Stimulated activated CD4-positive, alpha-beta T cell treated with anti-CD3 and anti-CD28 coated beads, Interleukin-12 subunit alpha, Interleukin-12 subunit beta, amount 100 ng/mL, for 4 hours (primary cell): ENCODE measurements around the gene ALX4.

ENCODE experiments used
- DNase-seq: peaks from one replicate; pipeline ENCODE4 v3.0.0-alpha.2; 2020

Gene ALX4

GRCh38 chr11:44309478-44310205, at the start of gene ALX4:
TSS of gene ALX4 (minus strand) at chr11:44310139. CDS start at chr11:44310062, 77 bp downstream.
- DNase-seq = peak; percentile 16

- DNase-seq = no peak
Observed at GRCh38 chr11:44359162-44359561, 49.2 kb upstream of the ALX4 start.

GRCh38 chr11:44358713-44359112, 48.8 kb upstream of the ALX4 start:
- DNase-seq = no peak

GRCh38 chr11:44357711-44358110, 47.8 kb upstream of the ALX4 start:
- DNase-seq = no peak

- DNase-seq = no peak
Observed at GRCh38 chr11:44356351-44356750, 46.4 kb upstream of the ALX4 start.

- DNase-seq = no peak
Observed at GRCh38 chr11:44351898-44352498, 42.1 kb upstream of the ALX4 start.

GRCh38 chr11:44351006-44351660, 41.2 kb upstream of the ALX4 start:
- DNase-seq = no peak

- no peak for DNase-seq
Observed at GRCh38 chr11:44349328-44349727, 39.4 kb upstream of the ALX4 start.

GRCh38 chr11:44348721-44349120, 38.8 kb upstream of the ALX4 start:
- DNase-seq = no peak

- no peak for DNase-seq
Observed at GRCh38 chr11:44348114-44348513, 38.2 kb upstream of the ALX4 start.

GRCh38 chr11:44347538-44347937, 37.6 kb upstream of the ALX4 start:
- DNase-seq = no peak

- DNase-seq = no peak
Observed at GRCh38 chr11:44346983-44347382, 37.0 kb upstream of the ALX4 start.

GRCh38 chr11:44345781-44346180, 35.8 kb upstream of the ALX4 start:
- no peak for DNase-seq

GRCh38 chr11:44344921-44345320, 35.0 kb upstream of the ALX4 start:
- no peak for DNase-seq

GRCh38 chr11:44344423-44344820, 34.5 kb upstream of the ALX4 start:
- no peak for DNase-seq

- no peak for DNase-seq
Observed at GRCh38 chr11:44343778-44344422, 34.0 kb upstream of the ALX4 start.

GRCh38 chr11:44342616-44343015, 32.7 kb upstream of the ALX4 start:
- DNase-seq = no peak

- no peak for DNase-seq
Observed at GRCh38 chr11:44340656-44341055, 30.7 kb upstream of the ALX4 start.

GRCh38 chr11:44339530-44339883, 29.6 kb upstream of the ALX4 start:
- DNase-seq = no peak

GRCh38 chr11:44338698-44339529, 29.0 kb upstream of the ALX4 start:
- DNase-seq = no peak

- no peak for DNase-seq
Observed at GRCh38 chr11:44338026-44338425, 28.1 kb upstream of the ALX4 start.

GRCh38 chr11:44335919-44336318, 26.0 kb upstream of the ALX4 start:
- no peak for DNase-seq
